Activated CD8-positive, alpha-beta T cell treated with anti-CD3 and anti-CD28 coated beads for 36 hours (primary cell): ENCODE measurements around the gene SH2D4B. TPM values are rescaled to one million over a fixed set of nuclear protein-coding genes. Genes with fewer than 3 reads are reported as not detected.

Experiments
- ATAC-seq: fragments of 200-7000 bp; cut with Tn5 transposase; one replicate; pipeline ENCODE4 v1.10.0; 2021; ENCODE audit warnings: mild to moderate bottlenecking, moderate library complexity
- CTCF ChIA-PET: fragments of 350-600 bp; sonication (Branson Sonifier 250); formaldehyde crosslinking; loops from one replicate; lab custom pipeline; 2021; ENCODE audit warnings: antibody characterized with exemption; lab: Charles Lee
- POLR2A ChIA-PET: fragments of 350-600 bp; sonication (Branson Sonifier 250); formaldehyde crosslinking; loops from one replicate; lab custom pipeline; 2021; ENCODE audit warnings: antibody characterized with exemption; lab: Charles Lee
- DNase-seq: peaks from one replicate; pipeline ENCODE4 v3.0.0-alpha.2; 2020
- H3K27ac Mint-ChIP-seq: one replicate; pipeline ENCODE4 v1.8.0; 2021; ENCODE audit warnings: mild to moderate bottlenecking, mixed read lengths
- H3K27me3 Mint-ChIP-seq: one replicate; pipeline ENCODE4 v1.8.0; 2021; ENCODE audit warnings: mixed read lengths
- H3K36me3 Mint-ChIP-seq: one replicate; pipeline ENCODE4 v1.8.0; 2021; ENCODE audit warnings: low read depth, mixed read lengths
- H3K4me1 Mint-ChIP-seq: one replicate; pipeline ENCODE4 v1.8.0; 2021; ENCODE audit warnings: low read depth, mixed read lengths
- H3K4me3 Mint-ChIP-seq: one replicate; pipeline ENCODE4 v1.8.0; 2021; ENCODE audit warnings: mild to moderate bottlenecking, moderate library complexity, mixed read lengths
- H3K9me3 Mint-ChIP-seq: one replicate; pipeline ENCODE4 v1.8.0; 2021; ENCODE audit warnings: mixed read lengths
- intact Hi-C: fragments of 100-400 bp; cut with micrococcal nuclease; formaldehyde crosslinking; loops from one replicate; pipeline ENCODE4 v1.10.0; 2022
- total RNA-seq, 2 experiments: library from RNA; stranded (reverse); gene quantifications; one replicate each; pipeline ENCODE4 v1.2.3, GENCODE V29; 2021
- TF ChIP-seq, protein P1 (sequence below): fragments of 200-600 bp; IDR thresholded peaks from one replicate; pipeline ENCODE4 v1.8.0; 2022; ENCODE audit warnings: antibody characterized with exemption, mild to moderate bottlenecking

SH2D4B gene
- total RNA-seq, 2 experiments from 2014 or later: 0.11 to 0.20 TPM

DNA sequence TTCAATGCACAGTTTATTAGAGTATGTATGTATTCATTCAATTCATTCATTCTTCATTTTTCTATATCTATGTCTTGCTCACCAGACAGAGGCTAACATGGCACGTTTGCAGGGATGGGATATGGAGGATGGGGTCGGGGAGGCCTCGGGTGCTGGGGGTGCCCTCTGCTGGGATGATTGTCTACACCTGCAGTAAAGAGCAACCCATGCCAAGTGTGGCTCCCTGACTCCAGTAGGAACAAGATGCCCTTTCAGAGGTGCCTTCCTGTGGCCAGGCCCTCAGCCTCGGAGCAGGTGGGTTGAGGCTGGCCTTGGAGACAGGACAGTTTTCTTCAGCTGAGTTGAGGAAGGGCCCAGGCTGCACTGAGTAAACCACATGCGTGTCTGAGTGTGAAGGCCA, 157.2 kb downstream of the SH2D4B start:
- Mint-ChIP-seq H3K27ac (no peak overlapping the region), H3K9me3 (no peaks in the 10 kb centered on the region), H3K4me1 (no peaks in the 10 kb centered on the region), H3K27me3 (peaks cover 11% of the 10 kb centered on the region), H3K4me3 (no peak overlapping the region), H3K36me3 (no peaks in the 10 kb centered on the region)
- intact Hi-C loops: loop anchor here (5.0 kb wide), 1 partner anchor 322 kb away; no protein-coding TSS in a partner anchor
- DNase-seq (no peak), ATAC-seq (no peak)
- ChIA-PET POLR2A (interaction anchor here (0.7 kb wide), 1 partner anchor 1299 kb away, joined by 3 read pairs; no protein-coding TSS in a partner anchor), CTCF (interaction anchor here (0.7 to 2.4 kb wide), 2 partner anchors 10 to 32 kb away, joined by 3 to 10 read pairs; no protein-coding TSS in a partner anchor)
- TF ChIP-seq, protein P1, sequence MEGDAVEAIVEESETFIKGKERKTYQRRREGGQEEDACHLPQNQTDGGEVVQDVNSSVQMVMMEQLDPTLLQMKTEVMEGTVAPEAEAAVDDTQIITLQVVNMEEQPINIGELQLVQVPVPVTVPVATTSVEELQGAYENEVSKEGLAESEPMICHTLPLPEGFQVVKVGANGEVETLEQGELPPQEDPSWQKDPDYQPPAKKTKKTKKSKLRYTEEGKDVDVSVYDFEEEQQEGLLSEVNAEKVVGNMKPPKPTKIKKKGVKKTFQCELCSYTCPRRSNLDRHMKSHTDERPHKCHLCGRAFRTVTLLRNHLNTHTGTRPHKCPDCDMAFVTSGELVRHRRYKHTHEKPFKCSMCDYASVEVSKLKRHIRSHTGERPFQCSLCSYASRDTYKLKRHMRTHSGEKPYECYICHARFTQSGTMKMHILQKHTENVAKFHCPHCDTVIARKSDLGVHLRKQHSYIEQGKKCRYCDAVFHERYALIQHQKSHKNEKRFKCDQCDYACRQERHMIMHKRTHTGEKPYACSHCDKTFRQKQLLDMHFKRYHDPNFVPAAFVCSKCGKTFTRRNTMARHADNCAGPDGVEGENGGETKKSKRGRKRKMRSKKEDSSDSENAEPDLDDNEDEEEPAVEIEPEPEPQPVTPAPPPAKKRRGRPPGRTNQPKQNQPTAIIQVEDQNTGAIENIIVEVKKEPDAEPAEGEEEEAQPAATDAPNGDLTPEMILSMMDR: no peak

Other genes starting within 250 kb of the SH2D4B start
- gene MAT1A, start 248.2 kb upstream of the SH2D4B start, total RNA-seq: not detected
- gene DYDC1, start 181.1 kb upstream of the SH2D4B start, total RNA-seq: not detected
- under 1 TPM in 1 of 2 experiments, not detected in 1; 0.70 TPM for gene DYDC2, start 181.1 kb upstream of the SH2D4B start, total RNA-seq
- 10 to 100 TPM; 21.0 to 22.7 TPM for gene PRXL2A, start 129.4 kb upstream of the SH2D4B start, total RNA-seq
- 10 to 100 TPM; 43.9 to 45.5 TPM for gene TSPAN14, start 83.6 kb upstream of the SH2D4B start, total RNA-seq